H1 (cell line): Measurements from ENCODE around the gene MTHFS. TPM values are rescaled to one million over a fixed set of nuclear protein-coding genes. Genes with fewer than 3 reads are reported as not detected.
"Not testable (repeated sequence)": the region's sequence is repeated elsewhere in the genome, so short reads cannot be mapped to it uniquely, and the experiment has no call there.

Experiments
- CTCF ChIA-PET: fragments of 300-600 bp; sonication (Branson Sonifier 250); formaldehyde crosslinking; loops from one replicate; lab custom pipeline; 2021; ENCODE audit not compliant: partially characterized antibody; lab: Charles Lee
- POLR2A ChIA-PET: fragments of 300-600 bp; sonication (Branson Sonifier 250); formaldehyde crosslinking; loops from one replicate; lab custom pipeline; 2021; ENCODE audit warnings: inconsistent platforms; ENCODE audit not compliant: partially characterized antibody; lab: Charles Lee
- DNase-seq, 2 experiments: peaks; one replicate each; pipeline versions ENCODE4 v3.0.0 to v3.0.0-alpha.2; 2010 to 2022; ENCODE audit warnings: low spot score in 2 of 2, low read depth in 1 of 2, mixed read lengths in 1 of 2
- FAIRE-seq: peaks from 2 replicates; lab custom pipeline; 2011; peaks lifted over from hg19 to GRCh38; lab: Jason Lieb, UNC
- H2AFZ ChIP-seq: 2 replicates; pipeline ENCODE4 v1.8.1; 2012; ENCODE audit warnings: low read length, inconsistent platforms
- H2AK5ac ChIP-seq: 2 replicates; pipeline ENCODE4 v1.6.1; 2013; ENCODE audit warnings: low read depth, low read length
- H2BK120ac ChIP-seq: replicated peaks from 2 replicates; pipeline ENCODE3; 2013; ENCODE audit warnings: low read depth, low read length, inconsistent platforms
- H2BK12ac ChIP-seq: 2 replicates; pipeline ENCODE4 v1.6.1; 2013; ENCODE audit warnings: low read depth, low read length
- H2BK15ac ChIP-seq: 2 replicates; pipeline ENCODE4 v1.6.1; 2013; ENCODE audit warnings: low read length
- H2BK20ac ChIP-seq: 2 replicates; pipeline ENCODE4 v1.6.1; 2013; ENCODE audit warnings: low read length
- H2BK5ac ChIP-seq: 2 replicates; pipeline ENCODE4 v1.6.1; 2013; ENCODE audit warnings: low read depth, low read length
- H3K14ac ChIP-seq: 2 replicates; pipeline ENCODE4 v1.6.1; 2013; ENCODE audit warnings: inconsistent platforms; ENCODE audit not compliant: insufficient read length
- H3K18ac ChIP-seq: 2 replicates; pipeline ENCODE4 v1.6.1; 2013; ENCODE audit warnings: low read length; ENCODE audit errors: extremely low read depth
- H3K23ac ChIP-seq: 2 replicates; pipeline ENCODE4 v1.6.1; 2013; ENCODE audit warnings: inconsistent platforms; ENCODE audit not compliant: insufficient read length
- H3K23me2 ChIP-seq: 2 replicates; pipeline ENCODE4 v1.6.1; 2013; ENCODE audit warnings: low read depth, low read length
- H3K27ac ChIP-seq: 2 replicates; pipeline ENCODE4 v1.6.1; 2011; ENCODE audit warnings: low read depth, low read length, inconsistent platforms
- H3K27me3 ChIP-seq, 4 experiments: replicated peaks in 1 of 4; 1 replicate in 1 of 4; 2 replicates in 3 of 4; pipeline versions ENCODE4 v1.6.1 to v1.8.1; 2011 to 2013; ENCODE audit warnings: low read length in 3 of 4, mild to moderate bottlenecking in 3 of 4, inconsistent platforms in 2 of 4, mixed read lengths in 2 of 4, moderate library complexity in 1 of 4; ENCODE audit not compliant: control insufficient read depth in 3 of 4, insufficient read depth in 3 of 4; ENCODE audit errors: extremely low read depth in 1 of 4
- H3K36me3 ChIP-seq, 4 experiments: 2 replicates each; pipeline versions ENCODE4 v1.6.1 to v1.8.1; 2011 to 2013; ENCODE audit warnings: mild to moderate bottlenecking in 4 of 4, low read length in 3 of 4, moderate library complexity in 2 of 4, control low read depth in 1 of 4, inconsistent platforms in 1 of 4; ENCODE audit not compliant: insufficient read depth in 4 of 4, control insufficient read depth in 2 of 4
- H3K4ac ChIP-seq: replicated peaks from 2 replicates; pipeline ENCODE3; 2013; ENCODE audit warnings: low read length, low read depth, mixed read lengths, inconsistent platforms; ENCODE audit not compliant: insufficient read length
- H3K4me1 ChIP-seq, 4 experiments: replicated peaks in 1 of 4; 1 replicate in 1 of 4; 2 replicates in 3 of 4; pipeline versions ENCODE4 v1.6.1 to v1.8.1; 2011 to 2013; ENCODE audit warnings: low read length in 3 of 4, inconsistent platforms in 2 of 4, mixed read lengths in 1 of 4; ENCODE audit not compliant: insufficient read depth in 4 of 4, control insufficient read depth in 3 of 4
- H3K4me2 ChIP-seq, 2 experiments: 2 replicates each; pipeline versions ENCODE4 v1.6.1 to v1.8.1; 2011 to 2013; ENCODE audit warnings: low read depth in 2 of 2, low read length in 2 of 2, control low read depth in 1 of 2, inconsistent platforms in 1 of 2, mild to moderate bottlenecking in 1 of 2; ENCODE audit not compliant: insufficient read depth in 1 of 2
- H3K4me3 ChIP-seq, 4 experiments: fragments of 200-600, 300-600 bp in 1 of 4; sonication (generic), shearing (Covaris generic), sonication (Bioruptor Twin) in 1 of 4; 2 replicates each; pipeline versions ENCODE4 v1.5.1 to v1.8.1; 2011 to 2016; ENCODE audit warnings: low read length in 4 of 4, low read depth in 3 of 4, control low read depth in 2 of 4, inconsistent platforms in 2 of 4, mild to moderate bottlenecking in 2 of 4, mixed read lengths in 1 of 4, moderate library complexity in 1 of 4; ENCODE audit not compliant: insufficient read depth in 2 of 4; ENCODE audit errors: extremely low read depth in 1 of 4
- H3K56ac ChIP-seq: replicated peaks from 2 replicates; pipeline ENCODE3; 2013; ENCODE audit warnings: low read depth, mild to moderate bottlenecking, mixed read lengths, low read length, inconsistent platforms; ENCODE audit not compliant: insufficient read length
- H3K79me1 ChIP-seq: 2 replicates; pipeline ENCODE4 v1.6.1; 2013; ENCODE audit warnings: low read depth, low read length, control low read depth
- H3K79me2 ChIP-seq, 2 experiments: 2 replicates each; pipeline versions ENCODE4 v1.6.1 to v1.8.1; 2012 to 2013; ENCODE audit warnings: low read length in 2 of 2, mild to moderate bottlenecking in 2 of 2, inconsistent platforms in 1 of 2; ENCODE audit not compliant: insufficient read depth in 2 of 2, control insufficient read depth in 1 of 2
- H3K9ac ChIP-seq, 4 experiments: replicated peaks in 1 of 4; 1 replicate in 1 of 4; 2 replicates in 3 of 4; pipeline versions ENCODE4 v1.6.1 to v1.8.1; 2011 to 2013; ENCODE audit warnings: low read depth in 3 of 4, low read length in 3 of 4, control low read depth in 2 of 4, mild to moderate bottlenecking in 2 of 4, moderate library complexity in 2 of 4, inconsistent platforms in 1 of 4; ENCODE audit errors: extremely low read depth in 1 of 4
- H3K9me3 ChIP-seq, 2 experiments: 2 replicates each; pipeline versions ENCODE4 v1.6.1 to v1.8.1; 2012 to 2013; ENCODE audit warnings: mild to moderate bottlenecking in 2 of 2, moderate library complexity in 2 of 2, control low read depth in 1 of 2, inconsistent platforms in 1 of 2, low read depth in 1 of 2, low read length in 1 of 2, mixed read lengths in 1 of 2; ENCODE audit not compliant: insufficient read depth in 2 of 2
- H4K20me1 ChIP-seq, 2 experiments: replicated peaks in 1 of 2; 2 replicates each; pipeline versions ENCODE3 to v1.8.1; 2011 to 2013; ENCODE audit warnings: inconsistent platforms in 2 of 2, low read length in 2 of 2, mild to moderate bottlenecking in 1 of 2; ENCODE audit not compliant: insufficient read depth in 2 of 2, control insufficient read depth in 1 of 2
- H4K5ac ChIP-seq: 2 replicates; pipeline ENCODE4 v1.6.1; 2013; ENCODE audit warnings: low read length, low read depth, mixed read lengths, inconsistent platforms; ENCODE audit not compliant: insufficient read length
- H4K8ac ChIP-seq: 2 replicates; pipeline ENCODE4 v1.8.0; 2013; ENCODE audit warnings: mild to moderate bottlenecking, moderate library complexity, low read length, inconsistent platforms; ENCODE audit not compliant: insufficient read depth; ENCODE audit errors: extremely low read depth
- H4K91ac ChIP-seq: replicated peaks from 2 replicates; pipeline ENCODE3; 2013; ENCODE audit warnings: low read length, mixed read lengths, inconsistent platforms; ENCODE audit not compliant: insufficient read length
- SP1 ChIP-seq: IDR thresholded peaks from 2 replicates; pipeline ENCODE4 v1.6.1; 2011; ENCODE audit warnings: low read depth, low read length
- WGBS, 2 experiments: shearing (Covaris generic) in 1 of 2; methylation state at CpG; one replicate each; pipeline versions ENCODE4 v1.1.6 to v1.1.7; 2013 to 2015; ENCODE audit warnings: low lambda C conversion rate in 2 of 2, mixed read lengths in 2 of 2, inconsistent platforms in 1 of 2, low coverage in 1 of 2, missing lambda C conversion rate in 1 of 2; ENCODE audit not compliant: insufficient replicate concordance in 2 of 2, insufficient coverage in 1 of 2, insufficient read length in 1 of 2; ENCODE audit errors: extremely low coverage in 1 of 2, missing lambda C conversion rate in 1 of 2; 5-methylcytosine and 5-hydroxymethylcytosine counted together
- polyA plus RNA-seq, 7 experiments: library from polyadenylated mRNA; depleted of rRNA in 3 of 7; stranded (reverse) in 5 of 7; unstranded in 2 of 7; fragments of >200 nt in 5 of 7; fragments of 200-250 nt in 2 of 7; gene quantifications; 1 replicate in 5 of 7; 2 replicates in 1 of 7; 4 replicates in 1 of 7; pipeline versions ENCODE4 v1.2.1 to v1.2.3, GENCODE V29; 2011 to 2013; ENCODE audit warnings: missing spikeins in 2 of 7, mixed read lengths in 2 of 7
- total RNA-seq: library from RNA; stranded (reverse); fragmentation: NEBNext Ultra II Directional; extraction: Animal tissue kit (Norgen Biotek cat#: 25700); gene quantifications from 2 replicates; pipeline ENCODE4 v1.2.1, GENCODE V29; 2021

MTHFS gene
- total and polyA plus RNA-seq, 2 of the 8 experiments (the other 6 are each of a cell fraction or from before 2014, with no cell fraction given) = 27.3 to 37.2 TPM

DNA sequence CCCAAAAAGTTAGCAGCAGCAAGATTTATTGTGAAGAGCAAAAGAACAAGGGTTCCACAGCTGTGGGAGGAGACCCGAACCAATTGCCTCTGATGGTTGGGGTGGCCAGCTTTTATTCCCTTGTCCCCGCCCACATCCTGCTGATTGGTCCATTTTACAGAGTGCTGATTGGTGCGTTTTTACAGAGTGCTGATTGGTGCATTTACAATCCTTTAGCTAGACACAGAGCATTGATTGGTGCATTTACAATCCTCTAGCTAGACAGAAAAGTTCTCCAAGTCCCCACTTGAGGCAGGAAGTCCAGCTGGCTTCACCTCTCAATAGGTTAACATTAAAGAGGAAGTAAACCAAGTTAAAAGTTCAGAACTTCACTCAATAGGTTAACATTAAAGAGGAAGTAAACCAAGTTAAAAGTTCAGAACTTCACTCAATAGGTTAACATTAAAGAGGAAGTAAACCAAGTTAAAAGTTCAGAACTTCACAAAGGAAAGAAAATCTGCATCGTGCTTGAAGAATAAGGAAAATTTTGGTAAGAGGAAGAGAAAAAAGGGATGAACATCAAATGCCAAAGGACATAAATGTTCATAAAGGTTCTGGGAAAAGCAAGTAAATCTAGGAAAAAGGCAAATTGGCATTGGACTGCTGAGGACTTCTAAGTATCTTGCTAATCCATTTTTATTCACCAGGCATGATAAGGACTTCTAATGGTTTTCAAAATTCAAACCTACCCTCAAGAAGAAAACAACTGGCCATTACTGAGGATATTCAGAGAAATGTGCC is 12.9 kb upstream of the MTHFS start:
- not testable (repeated sequence) for H2AFZ ChIP-seq, H3K9me3 ChIP-seq, H3K36me3 ChIP-seq, H3K79me1 ChIP-seq, H4K91ac ChIP-seq, H3K4ac ChIP-seq, H3K56ac ChIP-seq, H2BK120ac ChIP-seq, H3K9ac ChIP-seq, DNase-seq, H2BK20ac ChIP-seq, H4K5ac ChIP-seq, FAIRE-seq, H3K23me2 ChIP-seq, H3K4me3 ChIP-seq, H2BK5ac ChIP-seq, H3K14ac ChIP-seq, H4K20me1 ChIP-seq, H2BK12ac ChIP-seq, H4K8ac ChIP-seq, H3K27me3 ChIP-seq, H3K27ac ChIP-seq, H2AK5ac ChIP-seq, H3K18ac ChIP-seq, H3K4me2 ChIP-seq, H3K23ac ChIP-seq, H3K4me1 ChIP-seq, H2BK15ac ChIP-seq
- H3K79me2 ChIP-seq = peaks cover 0 to 33% of the 10 kb centered on the region in 2 experiments; a peak in 2 of 4 replicates
- ChIA-PET POLR2A (interaction anchor here (2.4 to 3.3 kb wide), 2 partner anchors 12 to 13 kb away, joined by 12 to 18 read pairs; partner anchors contain the start of gene MTHFS), CTCF (interaction anchor here (0.6 to 1.3 kb wide), 3 partner anchors 10 to 375 kb away, joined by 3 read pairs; no protein-coding TSS in a partner anchor)
- TF ChIP-seq SP1 = peak; percentile 61
- 84% methylated on average over 4 of the region's 4 CpGs; no CpG with 5 or more reads in 1 of the 2 experiments for WGBS, 2 experiments
